ENCODE measurements around the gene KMT5C. TPM values are rescaled to one million over a fixed set of nuclear protein-coding genes. Genes with fewer than 3 reads are reported as not detected.

The KMT5C gene
- polyA plus RNA-seq, 3 donors: 0.89 to 26.9 (median 1.5) TPM

DNA sequence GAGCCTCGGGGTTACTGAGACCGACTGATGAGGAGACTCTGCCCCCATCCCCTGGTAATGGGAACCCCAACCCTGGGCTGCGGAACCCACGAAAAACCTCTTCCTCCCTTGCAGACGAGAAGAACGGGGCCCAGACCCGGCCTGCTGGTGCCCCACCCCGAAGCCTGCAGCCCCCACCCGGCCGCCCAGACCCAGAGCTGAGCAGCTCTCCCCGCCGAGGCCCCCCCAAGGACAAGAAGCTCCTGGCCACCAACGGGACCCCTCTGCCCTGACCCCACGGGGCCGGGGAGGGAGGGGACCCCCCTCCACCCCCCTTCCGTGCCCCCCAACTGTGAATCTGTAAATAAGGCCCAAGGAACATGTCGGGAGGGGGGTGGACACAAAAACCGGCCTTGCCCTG, 27.9 kb upstream of the KMT5C start:
- Mint-ChIP-seq H3K27ac (no peak overlapping the region), H3K4me1 (peaks cover 8% of the 10 kb centered on the region), H3K9me3 (peaks cover 0 to 11% (median 6%) of the 10 kb centered on the region in 7 donors), H3K4me3 (no peak overlapping the region), H3K27me3 (ENCODE audit: low read depth in 3 of 3) (peaks cover 0 to 3% (median 2%) of the 10 kb centered on the region in 3 donors), H3K36me3 (peaks cover 36 to 47% of the 10 kb centered on the region in 2 donors)
- Histone ChIP-seq H3K4me2 (replicated peaks; ENCODE audit: extremely low read depth, low read length, poor library complexity, severe bottlenecking) (no peak overlapping the region), H2AFZ (ENCODE audit: insufficient read depth, low read depth, low read length, poor library complexity, severe bottlenecking) (no peak overlapping the region), H3K79me2 (ENCODE audit: insufficient read depth, low read length) (no peaks in the 10 kb centered on the region), H3K27me3 (ENCODE audit: control insufficient read depth in 2 of 2, insufficient read depth in 2 of 2, low read length in 2 of 2) (no peaks in the 10 kb centered on the region), H3K9ac (ENCODE audit: insufficient read depth, low read length, poor library complexity, severe bottlenecking) (no peak overlapping the region), H4K20me1 (ENCODE audit: insufficient read depth, low read length) (peaks cover 55% of the 10 kb centered on the region), H3K4me3 (replicated peaks in 1 of 3; ENCODE audit: low read depth in 2 of 3, low read length in 3 of 3) (no peak overlapping the region), H3K4me1 (ENCODE audit: control insufficient read depth in 1 of 2, insufficient read depth in 2 of 2, low read length in 2 of 2) (no peaks in the 10 kb centered on the region), H3K9me3 (replicated peaks in 1 of 2; ENCODE audit: control insufficient read depth in 1 of 2, insufficient read depth in 1 of 2, low read length in 2 of 2) (peaks cover 0 to 13% of the 10 kb centered on the region in 2 donors), H3K36me3 (replicated peaks in 1 of 2; ENCODE audit: control insufficient read depth in 1 of 2, insufficient read depth in 2 of 2, low read length in 2 of 2) (peaks cover 32 to 40% of the 10 kb centered on the region in 2 donors), H3K27ac (ENCODE audit: low read depth in 1 of 2, low read length in 2 of 2) (no peak overlapping the region)
- intact Hi-C loops (cut with micrococcal nuclease): loop anchor here in 1 of 2 donors (5.0 kb wide), 1 partner anchor 41 kb away; the partner anchor contains the start of gene COX6B2
- WGBS (ENCODE audit: insufficient coverage): 89% methylated on average over 7 of the region's 18 CpGs
- TF ChIP-seq CTCF (IDR thresholded peaks at IDR 0.05): no peak
- DNase-seq: no peak

DNA sequence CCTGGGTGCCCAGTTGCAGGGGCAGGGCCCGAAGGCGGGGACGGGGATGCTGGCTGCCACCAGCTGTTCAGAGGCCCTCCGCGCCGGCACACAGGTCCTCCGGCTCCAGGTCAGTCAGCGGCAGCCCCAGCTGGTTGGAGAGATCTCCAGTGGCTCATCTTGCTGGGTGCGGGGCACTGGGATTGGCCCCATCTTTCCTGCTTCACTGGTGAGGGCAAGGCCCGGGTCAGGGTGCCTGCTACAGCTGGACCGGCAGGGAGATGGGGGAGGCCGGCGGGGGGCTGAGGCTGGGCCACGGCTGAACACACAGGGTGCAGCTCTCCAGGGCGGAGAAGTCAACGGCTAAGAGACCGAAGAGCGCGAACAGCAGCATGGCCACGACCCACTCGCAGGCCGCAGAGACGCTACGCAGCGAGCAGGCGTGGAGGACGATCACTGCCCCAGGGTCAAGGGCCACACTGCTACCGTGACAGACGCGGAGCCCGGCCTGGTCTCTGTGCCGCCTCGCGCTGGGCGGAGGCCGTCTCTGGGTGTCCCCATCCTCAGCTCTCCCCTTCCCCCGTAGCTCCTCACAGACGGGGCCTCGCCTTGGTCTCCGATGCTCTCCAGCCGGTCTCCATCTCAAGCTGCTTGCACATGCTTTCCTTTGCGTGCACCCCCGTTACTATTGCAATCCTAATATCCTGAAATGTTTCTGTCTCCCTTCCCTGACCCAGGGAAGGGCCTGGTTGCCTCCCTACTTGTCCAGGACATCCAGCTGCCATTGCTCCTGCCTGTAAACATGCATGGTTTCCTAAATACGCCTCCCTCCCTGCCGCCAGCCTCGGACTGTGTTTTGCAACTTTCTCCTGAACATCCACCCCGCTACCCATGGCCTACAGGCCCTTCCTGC, 26.8 kb upstream of the KMT5C start:
- peaks cover 58% of the 10 kb centered on the region for H4K20me1 ChIP-seq (ENCODE audit: insufficient read depth, low read length)
- H3K9ac ChIP-seq (ENCODE audit: insufficient read depth, low read length, poor library complexity, severe bottlenecking): no peak overlapping the region
- H2AFZ ChIP-seq (ENCODE audit: insufficient read depth, low read depth, low read length, poor library complexity, severe bottlenecking): no peak overlapping the region
- no peaks in the 10 kb centered on the region for H3K79me2 ChIP-seq (ENCODE audit: insufficient read depth, low read length)
- no peak overlapping the region for H3K4me3 ChIP-seq (replicated peaks in 1 of 3; ENCODE audit: low read depth in 2 of 3, low read length in 3 of 3)
- Mint-ChIP-seq H3K4me1 (peaks cover 8% of the 10 kb centered on the region), H3K27ac (peak overlapping the region in 3 of 7 donors; percentile 26 to 75 (median 50)), H3K27me3 (ENCODE audit: low read depth in 3 of 3) (peaks cover 0 to 3% (median under 1%) of the 10 kb centered on the region in 3 donors), H3K36me3 (peaks cover 42 to 57% of the 10 kb centered on the region in 2 donors), H3K4me3 (no peak overlapping the region), H3K9me3 (peaks cover 0 to 11% (median 6%) of the 10 kb centered on the region in 7 donors)
- no peak overlapping the region for H3K27ac ChIP-seq (ENCODE audit: low read depth in 1 of 2, low read length in 2 of 2)
- no peaks in the 10 kb centered on the region for H3K27me3 ChIP-seq (ENCODE audit: control insufficient read depth in 2 of 2, insufficient read depth in 2 of 2, low read length in 2 of 2)
- no peak for DNase-seq
- no peak overlapping the region for H3K4me2 ChIP-seq (replicated peaks; ENCODE audit: extremely low read depth, low read length, poor library complexity, severe bottlenecking)
- intact Hi-C loops (cut with micrococcal nuclease): loop anchor here in 1 of 2 donors (5.0 kb wide), 1 partner anchor 39 kb away; the partner anchor contains the start of gene COX6B2
- peaks cover 0 to 13% of the 10 kb centered on the region in 2 donors for H3K9me3 ChIP-seq (replicated peaks in 1 of 2; ENCODE audit: control insufficient read depth in 1 of 2, insufficient read depth in 1 of 2, low read length in 2 of 2)
- WGBS (ENCODE audit: insufficient coverage): 91% methylated on average over 46 of the region's 47 CpGs
- H3K36me3 ChIP-seq (replicated peaks in 1 of 2; ENCODE audit: control insufficient read depth in 1 of 2, insufficient read depth in 2 of 2, low read length in 2 of 2): peaks cover 37 to 49% of the 10 kb centered on the region in 2 donors
- TF ChIP-seq CTCF (IDR thresholded peaks at IDR 0.05): no peak
- no peaks in the 10 kb centered on the region for H3K4me1 ChIP-seq (ENCODE audit: control insufficient read depth in 1 of 2, insufficient read depth in 2 of 2, low read length in 2 of 2)
